ENCODE results near the gene TTC39A. TPM values are rescaled to one million over a fixed set of nuclear protein-coding genes. Genes with fewer than 3 reads are reported as not detected.

TTC39A gene
- total and polyA plus RNA-seq, 8 donors = 10.5 to 28.4 (median 16.0) TPM

GRCh38 chr1:51299185-51299885 is 31.0 kb downstream of the TTC39A start:
- Histone ChIP-seq H3K36me3 (no peaks in the 10 kb centered on the region), H3K4me1 (peaks cover 0 to 9% (median 3%) of the 10 kb centered on the region in 3 donors), H3K9me3 (no peaks in the 10 kb centered on the region), H3K27ac (no peak overlapping the region), H3K27me3 (no peaks in the 10 kb centered on the region), H3K4me3 (no peak overlapping the region)
- no peak for TF ChIP-seq CTCF (IDR thresholded peaks at IDR 0.05)
- WGBS, 2 donors = 91 to 94% methylated on average over 11 of the region's 11 CpGs
- FAIRE-seq (no peak), DNase-seq (no peak), ATAC-seq (no peak)
- intact Hi-C loops (cut with DNase I) = no loop called here

- TF ChIP-seq CTCF (IDR thresholded peaks at IDR 0.05) = no peak
- Histone ChIP-seq H3K36me3 (no peaks in the 10 kb centered on the region), H3K4me1 (peaks cover 0 to 3% (median 3%) of the 10 kb centered on the region in 3 donors), H3K27ac (no peak overlapping the region), H3K4me3 (no peak overlapping the region), H3K27me3 (no peaks in the 10 kb centered on the region), H3K9me3 (no peaks in the 10 kb centered on the region)
- 91 to 96% methylated on average over 4 of the region's 4 CpGs for WGBS, 2 donors
- FAIRE-seq = no peak
- no peak for ATAC-seq
- no peak for DNase-seq
- intact Hi-C loops (cut with DNase I) = no loop called here
Observed at GRCh38 chr1:51298322-51298705, 32.0 kb downstream of the TTC39A start.

- ATAC-seq = peak; percentile 8 to 44 (median 26)
- TF ChIP-seq CTCF (IDR thresholded peaks at IDR 0.05) = no peak
Observed at GRCh38 chr1:51297401-51298321, 32.7 kb downstream of the TTC39A start.

GRCh38 chr1:51296383-51297357 is 33.7 kb downstream of the TTC39A start:
- Histone ChIP-seq H3K4me3 (peak overlapping the region; percentile 9 to 50 (median 28)), H3K9me3 (no peaks in the 10 kb centered on the region), H3K27me3 (no peaks in the 10 kb centered on the region), H3K4me1 (peaks cover 0 to 3% (median 3%) of the 10 kb centered on the region in 3 donors), H3K27ac (peak overlapping the region in 2 of 4 donors; percentile 23 to 44), H3K36me3 (no peaks in the 10 kb centered on the region)
- TF ChIP-seq CTCF (IDR thresholded peaks at IDR 0.05) = peak; percentile 91 to 98 (median 96)
- intact Hi-C loops (cut with DNase I) = no loop called here
- peak; percentile 91 to 96 (median 94) for ATAC-seq
- 19 to 25% methylated on average over 32 to 33 of the region's 33 CpGs for WGBS, 2 donors
- FAIRE-seq = no peak
- DNase-seq = peak; percentile 76 to 94 (median 91)

More at GRCh38 chr1:51297401-51298321, 32.7 kb downstream of the TTC39A start:
- intact Hi-C loops (cut with DNase I) = no loop called here
- no peaks in the 10 kb centered on the region for H3K27me3 ChIP-seq
- FAIRE-seq (no peak), DNase-seq (no peak)
- peaks cover 0 to 3% (median 3%) of the 10 kb centered on the region in 3 donors for H3K4me1 ChIP-seq
- peak overlapping the region in 3 of 4 donors; percentile 9 to 50 (median 23) for H3K4me3 ChIP-seq
- no peaks in the 10 kb centered on the region for H3K9me3 ChIP-seq
- H3K36me3 ChIP-seq = no peaks in the 10 kb centered on the region
- WGBS, 2 donors = 72 to 78% methylated on average over 25 of the region's 25 CpGs
- no peak overlapping the region for H3K27ac ChIP-seq

Measured in pancreas (tissue), 10 donors.